Stomach (tissue), 4 donors: Measurements from ENCODE around the gene GUSB.

ENCODE experiments used
- CTCF ChIP-seq, 7 experiments: fragments of 450-650 bp in 4 of 7; fragments of 200-600 bp in 3 of 7; sonication (generic) in 3 of 7; IDR thresholded peaks; one replicate each; pipeline ENCODE4 v1.5.1; 2016 to 2019; ENCODE audit warnings: antibody characterized with exemption in 7 of 7, control low read depth in 2 of 7, mild to moderate bottlenecking in 1 of 7
- EP300 ChIP-seq: sonication (generic); formaldehyde crosslinking; IDR thresholded peaks from one replicate; pipeline ENCODE4 v1.6.1; 2017; ENCODE audit warnings: antibody characterized with exemption

GRCh38 chr7:65978891-65979582 lies 3.0 kb downstream of the GUSB start:
- TF ChIP-seq EP300 = no peak
- TF ChIP-seq CTCF (IDR thresholded peaks at IDR 0.05) = no peak
